ENCODE results near the gene TST. TPM values are rescaled to one million over a fixed set of nuclear protein-coding genes. Genes with fewer than 3 reads are reported as not detected.
A peak's percentile ranks its signal among the peaks of the same experiment; 100 is the strongest.

The TST gene
- polyA plus RNA-seq, 1 of the 3 experiments (the other 2 are of a cell fraction), result 49.4 TPM

DNA sequence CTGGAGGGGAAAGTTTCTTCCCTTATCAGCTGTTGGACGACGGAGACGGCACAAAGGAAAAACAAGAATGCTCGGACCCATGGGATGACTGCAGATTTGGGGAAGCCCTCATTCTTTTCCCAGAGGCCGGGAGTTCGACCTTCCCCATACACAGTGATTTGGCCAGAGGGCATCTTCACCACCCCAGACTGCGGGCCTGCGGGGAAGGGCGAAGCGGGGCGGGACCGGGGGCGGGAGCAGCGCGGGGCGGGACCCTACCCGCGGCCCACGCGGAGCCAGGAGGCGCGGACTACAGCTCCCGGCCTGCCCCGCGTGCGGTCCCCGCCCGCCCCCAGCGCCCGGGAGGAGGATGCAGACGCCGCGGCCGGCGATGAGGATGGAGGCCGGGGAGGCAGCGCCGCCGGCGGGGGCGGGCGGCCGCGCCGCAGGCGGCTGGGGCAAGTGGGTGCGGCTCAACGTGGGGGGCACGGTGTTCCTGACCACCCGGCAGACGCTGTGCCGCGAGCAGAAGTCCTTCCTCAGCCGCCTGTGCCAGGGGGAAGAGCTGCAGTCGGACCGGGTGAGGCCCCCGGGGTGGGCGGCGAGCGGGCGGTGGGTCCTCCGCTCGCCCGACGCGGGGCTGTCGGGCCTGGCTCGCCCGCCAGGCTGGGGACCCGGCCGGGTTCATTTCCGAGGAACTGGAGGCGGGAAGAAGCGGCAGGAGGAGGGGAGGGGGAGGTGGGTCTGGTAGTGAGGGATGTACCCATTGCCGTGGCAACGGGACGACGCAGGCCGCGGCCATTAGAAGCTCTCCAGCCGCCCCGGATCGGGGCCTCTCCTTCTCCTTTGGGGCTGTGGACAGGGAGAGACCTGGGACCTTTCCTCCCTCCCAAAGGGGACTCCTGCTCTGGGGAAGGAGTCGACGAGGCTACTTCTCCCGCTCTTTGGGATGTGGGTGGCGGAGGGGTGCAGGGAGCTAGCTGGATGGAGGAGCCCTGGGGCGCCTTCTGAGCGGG is 32.4 kb upstream of the TST start, which contains the start of gene KCTD17:
KCTD17 (plus strand) TSS at position 352 of the 995 bp plus-strand sequence; CDS start at position 371, 19 bp downstream.
- Histone ChIP-seq H3K36me3 (replicated peaks in 1 of 2; ENCODE audit: control insufficient read depth in 1 of 2, insufficient read depth in 2 of 2, low read length in 1 of 2) (peaks cover 0 to 25% of the 10 kb centered on the region in 2 experiments), H3F3A (replicated peaks; ENCODE audit: insufficient read depth) (no peaks in the 10 kb centered on the region), H3K4me3 (ENCODE audit: low read depth in 2 of 2, low read length in 1 of 2) (peak within 1 kb of the TSS; percentile 84 to 88), H3K27ac (ENCODE audit: low read depth in 2 of 2, low read length in 1 of 2) (peak within 1 kb of the TSS; percentile 49 to 73; a peak in 3 of 4 replicates), H4K20me1 (ENCODE audit: insufficient read depth) (no peaks in the 10 kb centered on the region), H3K4me1 (ENCODE audit: control insufficient read depth in 1 of 2, insufficient read depth in 2 of 2, low read depth in 1 of 2, low read length in 1 of 2) (peaks cover 0 to 10% of the 10 kb centered on the region in 2 experiments; a peak in 1 of 4 replicates), H3K9ac (peak within 1 kb of the TSS; percentile 79), H3K9me3 (no peaks in the 10 kb centered on the region), H3K79me2 (ENCODE audit: insufficient read depth) (peaks cover 16% of the 10 kb centered on the region; the same call in 1 of the 2 replicates), H2AFZ (ENCODE audit: low read depth) (peak within 1 kb of the TSS; percentile 91), H3K9me2 (no peaks in the 10 kb centered on the region), H3K4me2 (peak within 1 kb of the TSS; percentile 95), H3K27me3 (ENCODE audit: insufficient read depth) (no peaks in the 10 kb centered on the region)
- 9% methylated on average over 27 of the region's 89 CpGs for WGBS (ENCODE audit: low lambda C conversion rate)
- POLR2A ChIA-PET, result interaction anchor here (0.8 to 1.5 kb wide), 6 partner anchors 9 to 276 kb away, joined by 3 to 4 read pairs (median 3); partner anchors contain the start of genes IFT27 and TST
- peak; percentile 99 for DNase-seq
- CTCF ChIA-PET, result interaction anchor here (0.6 to 1.6 kb wide), 3 partner anchors 8 to 146 kb away, joined by 3 to 5 read pairs (median 3); no protein-coding TSS in a partner anchor
- TF ChIP-seq RFX5 (IDR thresholded peaks at IDR 0.05; ENCODE audit: low read length) (no peak), RXRA (IDR thresholded peaks at IDR 0.05; ENCODE audit: borderline replicate concordance, low read depth) (no peak), EZH2phosphoT487 (IDR thresholded peaks at IDR 0.05; ENCODE audit: borderline replicate concordance, low read depth) (no peak), SIN3A (IDR thresholded peaks at IDR 0.05; ENCODE audit: borderline replicate concordance, low read depth, low read length) (no peak), FOXM1 (IDR thresholded peaks at IDR 0.05; ENCODE audit: low read depth) (no peak), TEAD4 (IDR thresholded peaks at IDR 0.05; ENCODE audit: borderline replicate concordance, insufficient read depth) (no peak), GABPA (IDR thresholded peaks at IDR 0.05; ENCODE audit: low read depth) (peak; percentile 29; the same call in 1 of the 2 replicates), TAF1 (IDR thresholded peaks at IDR 0.05; ENCODE audit: borderline replicate concordance, low read depth, low read length) (no peak), RAD21 (IDR thresholded peaks at IDR 0.05; ENCODE audit: low read length) (no peak), NRF1 (IDR thresholded peaks at IDR 0.05; ENCODE audit: low read depth, low read length) (0 out of 2 replicates have a peak, but pooled peaks have one; percentile 1), EP300 (IDR thresholded peaks at IDR 0.05; ENCODE audit: borderline replicate concordance in 1 of 2, low read depth in 1 of 2, low read length in 1 of 2) (no peak), RCOR1 (IDR thresholded peaks at IDR 0.05; ENCODE audit: low read length) (no peak), YY1 (IDR thresholded peaks at IDR 0.05; ENCODE audit: low read depth) (0 out of 2 replicates have a peak, but pooled peaks have one; percentile 25), NFIC (IDR thresholded peaks at IDR 0.05; ENCODE audit: borderline replicate concordance) (no peak), ELF1 (IDR thresholded peaks at IDR 0.05) (no peak), SMC3 (IDR thresholded peaks at IDR 0.05; ENCODE audit: low read depth, low read length) (no peak), MEF2A (IDR thresholded peaks at IDR 0.05; ENCODE audit: borderline replicate concordance, low read depth) (no peak)
- TF ChIP-seq, protein P1, sequence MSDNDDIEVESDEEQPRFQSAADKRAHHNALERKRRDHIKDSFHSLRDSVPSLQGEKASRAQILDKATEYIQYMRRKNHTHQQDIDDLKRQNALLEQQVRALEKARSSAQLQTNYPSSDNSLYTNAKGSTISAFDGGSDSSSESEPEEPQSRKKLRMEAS (IDR thresholded peaks at IDR 0.05; ENCODE audit: low read depth), result no peak; the same call in 1 of the 2 replicates
- TF ChIP-seq, protein P2, sequence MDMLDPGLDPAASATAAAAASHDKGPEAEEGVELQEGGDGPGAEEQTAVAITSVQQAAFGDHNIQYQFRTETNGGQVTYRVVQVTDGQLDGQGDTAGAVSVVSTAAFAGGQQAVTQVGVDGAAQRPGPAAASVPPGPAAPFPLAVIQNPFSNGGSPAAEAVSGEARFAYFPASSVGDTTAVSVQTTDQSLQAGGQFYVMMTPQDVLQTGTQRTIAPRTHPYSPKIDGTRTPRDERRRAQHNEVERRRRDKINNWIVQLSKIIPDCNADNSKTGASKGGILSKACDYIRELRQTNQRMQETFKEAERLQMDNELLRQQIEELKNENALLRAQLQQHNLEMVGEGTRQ (IDR thresholded peaks at IDR 0.05; ENCODE audit: borderline replicate concordance, low read depth, low read length), result no peak
- TF ChIP-seq, protein P3, sequence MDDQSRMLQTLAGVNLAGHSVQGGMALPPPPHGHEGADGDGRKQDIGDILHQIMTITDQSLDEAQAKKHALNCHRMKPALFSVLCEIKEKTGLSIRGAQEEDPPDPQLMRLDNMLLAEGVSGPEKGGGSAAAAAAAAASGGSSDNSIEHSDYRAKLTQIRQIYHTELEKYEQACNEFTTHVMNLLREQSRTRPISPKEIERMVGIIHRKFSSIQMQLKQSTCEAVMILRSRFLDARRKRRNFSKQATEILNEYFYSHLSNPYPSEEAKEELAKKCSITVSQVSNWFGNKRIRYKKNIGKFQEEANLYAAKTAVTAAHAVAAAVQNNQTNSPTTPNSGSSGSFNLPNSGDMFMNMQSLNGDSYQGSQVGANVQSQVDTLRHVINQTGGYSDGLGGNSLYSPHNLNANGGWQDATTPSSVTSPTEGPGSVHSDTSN (IDR thresholded peaks at IDR 0.05), result no peak
- TF ChIP-seq, protein P4, sequence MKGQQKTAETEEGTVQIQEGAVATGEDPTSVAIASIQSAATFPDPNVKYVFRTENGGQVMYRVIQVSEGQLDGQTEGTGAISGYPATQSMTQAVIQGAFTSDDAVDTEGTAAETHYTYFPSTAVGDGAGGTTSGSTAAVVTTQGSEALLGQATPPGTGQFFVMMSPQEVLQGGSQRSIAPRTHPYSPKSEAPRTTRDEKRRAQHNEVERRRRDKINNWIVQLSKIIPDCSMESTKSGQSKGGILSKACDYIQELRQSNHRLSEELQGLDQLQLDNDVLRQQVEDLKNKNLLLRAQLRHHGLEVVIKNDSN (IDR thresholded peaks at IDR 0.05; ENCODE audit: borderline replicate concordance, low read depth), result no peak
- TF ChIP-seq, protein P5, sequence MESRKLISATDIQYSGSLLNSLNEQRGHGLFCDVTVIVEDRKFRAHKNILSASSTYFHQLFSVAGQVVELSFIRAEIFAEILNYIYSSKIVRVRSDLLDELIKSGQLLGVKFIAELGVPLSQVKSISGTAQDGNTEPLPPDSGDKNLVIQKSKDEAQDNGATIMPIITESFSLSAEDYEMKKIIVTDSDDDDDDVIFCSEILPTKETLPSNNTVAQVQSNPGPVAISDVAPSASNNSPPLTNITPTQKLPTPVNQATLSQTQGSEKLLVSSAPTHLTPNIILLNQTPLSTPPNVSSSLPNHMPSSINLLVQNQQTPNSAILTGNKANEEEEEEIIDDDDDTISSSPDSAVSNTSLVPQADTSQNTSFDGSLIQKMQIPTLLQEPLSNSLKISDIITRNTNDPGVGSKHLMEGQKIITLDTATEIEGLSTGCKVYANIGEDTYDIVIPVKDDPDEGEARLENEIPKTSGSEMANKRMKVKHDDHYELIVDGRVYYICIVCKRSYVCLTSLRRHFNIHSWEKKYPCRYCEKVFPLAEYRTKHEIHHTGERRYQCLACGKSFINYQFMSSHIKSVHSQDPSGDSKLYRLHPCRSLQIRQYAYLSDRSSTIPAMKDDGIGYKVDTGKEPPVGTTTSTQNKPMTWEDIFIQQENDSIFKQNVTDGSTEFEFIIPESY (IDR thresholded peaks at IDR 0.05; ENCODE audit: borderline replicate concordance, low read depth), result no peak
- TF ChIP-seq, protein P6, sequence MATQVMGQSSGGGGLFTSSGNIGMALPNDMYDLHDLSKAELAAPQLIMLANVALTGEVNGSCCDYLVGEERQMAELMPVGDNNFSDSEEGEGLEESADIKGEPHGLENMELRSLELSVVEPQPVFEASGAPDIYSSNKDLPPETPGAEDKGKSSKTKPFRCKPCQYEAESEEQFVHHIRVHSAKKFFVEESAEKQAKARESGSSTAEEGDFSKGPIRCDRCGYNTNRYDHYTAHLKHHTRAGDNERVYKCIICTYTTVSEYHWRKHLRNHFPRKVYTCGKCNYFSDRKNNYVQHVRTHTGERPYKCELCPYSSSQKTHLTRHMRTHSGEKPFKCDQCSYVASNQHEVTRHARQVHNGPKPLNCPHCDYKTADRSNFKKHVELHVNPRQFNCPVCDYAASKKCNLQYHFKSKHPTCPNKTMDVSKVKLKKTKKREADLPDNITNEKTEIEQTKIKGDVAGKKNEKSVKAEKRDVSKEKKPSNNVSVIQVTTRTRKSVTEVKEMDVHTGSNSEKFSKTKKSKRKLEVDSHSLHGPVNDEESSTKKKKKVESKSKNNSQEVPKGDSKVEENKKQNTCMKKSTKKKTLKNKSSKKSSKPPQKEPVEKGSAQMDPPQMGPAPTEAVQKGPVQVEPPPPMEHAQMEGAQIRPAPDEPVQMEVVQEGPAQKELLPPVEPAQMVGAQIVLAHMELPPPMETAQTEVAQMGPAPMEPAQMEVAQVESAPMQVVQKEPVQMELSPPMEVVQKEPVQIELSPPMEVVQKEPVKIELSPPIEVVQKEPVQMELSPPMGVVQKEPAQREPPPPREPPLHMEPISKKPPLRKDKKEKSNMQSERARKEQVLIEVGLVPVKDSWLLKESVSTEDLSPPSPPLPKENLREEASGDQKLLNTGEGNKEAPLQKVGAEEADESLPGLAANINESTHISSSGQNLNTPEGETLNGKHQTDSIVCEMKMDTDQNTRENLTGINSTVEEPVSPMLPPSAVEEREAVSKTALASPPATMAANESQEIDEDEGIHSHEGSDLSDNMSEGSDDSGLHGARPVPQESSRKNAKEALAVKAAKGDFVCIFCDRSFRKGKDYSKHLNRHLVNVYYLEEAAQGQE (IDR thresholded peaks at IDR 0.05; ENCODE audit: low read depth, low read length), result no peak

Measured in SK-N-SH (cell line).